ENCODE results near the gene SCLY.

Gene SCLY

DNA sequence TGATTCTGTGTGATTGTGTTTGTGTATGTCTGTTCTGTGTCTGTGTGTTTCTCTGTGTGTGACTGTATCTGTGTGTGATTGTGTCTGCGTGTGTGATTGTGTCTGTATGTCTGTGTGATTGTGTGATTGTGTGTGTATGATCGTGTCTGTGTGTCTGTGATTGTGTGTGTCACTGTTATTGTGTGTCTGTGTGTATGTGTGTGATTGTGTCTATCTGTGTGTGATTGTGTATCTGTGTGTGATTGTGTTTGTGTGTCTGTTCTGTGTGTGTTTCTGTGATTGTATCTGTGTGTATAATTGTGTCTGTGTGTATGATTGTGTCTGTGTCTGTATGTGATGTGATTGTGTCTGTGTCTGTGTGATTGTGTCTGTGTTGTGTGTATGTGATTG is 66.0 kb downstream of the SCLY start:
- no peak overlapping the region for H3K27ac ChIP-seq

DNA sequence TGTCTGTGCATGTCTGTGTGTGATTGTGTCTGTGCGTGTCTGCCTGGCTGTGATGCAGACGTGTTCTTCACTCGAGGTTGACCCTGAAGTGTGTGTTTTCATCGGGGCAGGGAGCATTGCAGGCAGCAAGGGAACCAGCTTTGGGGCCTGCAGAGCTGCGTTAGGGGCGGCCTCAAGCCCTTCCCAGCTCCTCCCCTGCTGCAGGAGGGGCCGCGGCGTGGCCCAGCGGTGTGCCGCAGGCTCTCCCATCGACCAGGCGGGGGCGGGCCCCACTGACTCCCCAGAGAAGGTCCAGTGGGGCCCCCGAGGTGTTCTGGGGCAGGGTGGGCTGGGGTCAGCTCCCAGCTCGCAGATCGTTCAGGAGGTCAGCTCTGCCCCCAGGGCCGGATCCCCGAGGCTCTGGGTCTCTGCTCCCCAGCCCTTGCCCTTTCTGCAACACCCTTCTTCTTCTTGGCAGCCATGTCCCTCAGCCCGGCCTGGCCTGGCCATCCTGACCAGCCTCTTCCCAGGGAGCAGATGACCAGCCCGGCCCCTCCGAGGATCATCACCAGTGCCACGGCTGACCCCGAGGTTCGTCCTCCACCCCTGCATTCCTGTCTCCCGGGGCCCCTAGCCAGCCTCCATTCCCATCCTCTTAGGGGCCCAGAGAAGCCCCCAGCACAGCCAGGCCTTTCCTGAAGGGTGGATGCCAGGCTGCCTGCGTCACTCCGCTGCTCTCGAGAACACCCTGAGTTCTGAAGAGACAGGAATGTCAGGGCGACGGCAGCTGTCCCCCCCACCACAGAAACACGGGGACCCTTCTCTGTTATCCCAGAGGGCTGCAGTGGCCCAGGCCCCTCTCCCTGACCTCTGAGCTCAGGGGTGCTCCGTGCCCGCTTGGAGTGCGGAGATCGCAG is 66.6 kb downstream of the SCLY start:
- TF ChIP-seq, protein P1, sequence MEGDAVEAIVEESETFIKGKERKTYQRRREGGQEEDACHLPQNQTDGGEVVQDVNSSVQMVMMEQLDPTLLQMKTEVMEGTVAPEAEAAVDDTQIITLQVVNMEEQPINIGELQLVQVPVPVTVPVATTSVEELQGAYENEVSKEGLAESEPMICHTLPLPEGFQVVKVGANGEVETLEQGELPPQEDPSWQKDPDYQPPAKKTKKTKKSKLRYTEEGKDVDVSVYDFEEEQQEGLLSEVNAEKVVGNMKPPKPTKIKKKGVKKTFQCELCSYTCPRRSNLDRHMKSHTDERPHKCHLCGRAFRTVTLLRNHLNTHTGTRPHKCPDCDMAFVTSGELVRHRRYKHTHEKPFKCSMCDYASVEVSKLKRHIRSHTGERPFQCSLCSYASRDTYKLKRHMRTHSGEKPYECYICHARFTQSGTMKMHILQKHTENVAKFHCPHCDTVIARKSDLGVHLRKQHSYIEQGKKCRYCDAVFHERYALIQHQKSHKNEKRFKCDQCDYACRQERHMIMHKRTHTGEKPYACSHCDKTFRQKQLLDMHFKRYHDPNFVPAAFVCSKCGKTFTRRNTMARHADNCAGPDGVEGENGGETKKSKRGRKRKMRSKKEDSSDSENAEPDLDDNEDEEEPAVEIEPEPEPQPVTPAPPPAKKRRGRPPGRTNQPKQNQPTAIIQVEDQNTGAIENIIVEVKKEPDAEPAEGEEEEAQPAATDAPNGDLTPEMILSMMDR (IDR thresholded peaks at IDR 0.05): no peak
- no peak for TF ChIP-seq ZFX (IDR thresholded peaks at IDR 0.05; ENCODE audit: borderline replicate concordance)
- H3K27ac ChIP-seq: no peak overlapping the region

More for the DNA sequence above, 66.0 kb downstream of the SCLY start:
- TF ChIP-seq, protein P1 (IDR thresholded peaks at IDR 0.05): no peak
- TF ChIP-seq ZFX (IDR thresholded peaks at IDR 0.05; ENCODE audit: borderline replicate concordance): no peak

DNA sequence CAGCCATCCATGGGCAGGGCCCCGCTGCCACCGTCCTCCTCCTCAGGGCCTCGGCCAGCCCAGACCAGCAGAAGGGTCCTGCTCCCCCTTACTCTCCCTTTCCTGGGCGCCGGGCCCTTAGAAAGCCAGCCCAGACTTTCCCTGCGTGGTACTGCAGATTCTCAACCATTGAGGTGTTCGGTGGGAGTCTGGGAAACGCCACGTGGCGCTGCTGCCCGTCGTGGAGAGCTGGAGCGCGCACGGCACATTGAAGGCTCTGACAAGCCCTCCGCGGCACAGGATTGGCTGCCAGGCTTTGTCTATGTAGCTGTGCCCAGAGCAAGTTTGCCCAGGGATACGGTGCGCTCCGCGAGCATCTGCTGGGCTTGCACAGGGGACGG is 67.2 kb downstream of the SCLY start:
- no peak for TF ChIP-seq ZFX (IDR thresholded peaks at IDR 0.05; ENCODE audit: borderline replicate concordance)
- TF ChIP-seq, protein P1 (IDR thresholded peaks at IDR 0.05): no peak
- H3K27ac ChIP-seq: no peak overlapping the region

DNA sequence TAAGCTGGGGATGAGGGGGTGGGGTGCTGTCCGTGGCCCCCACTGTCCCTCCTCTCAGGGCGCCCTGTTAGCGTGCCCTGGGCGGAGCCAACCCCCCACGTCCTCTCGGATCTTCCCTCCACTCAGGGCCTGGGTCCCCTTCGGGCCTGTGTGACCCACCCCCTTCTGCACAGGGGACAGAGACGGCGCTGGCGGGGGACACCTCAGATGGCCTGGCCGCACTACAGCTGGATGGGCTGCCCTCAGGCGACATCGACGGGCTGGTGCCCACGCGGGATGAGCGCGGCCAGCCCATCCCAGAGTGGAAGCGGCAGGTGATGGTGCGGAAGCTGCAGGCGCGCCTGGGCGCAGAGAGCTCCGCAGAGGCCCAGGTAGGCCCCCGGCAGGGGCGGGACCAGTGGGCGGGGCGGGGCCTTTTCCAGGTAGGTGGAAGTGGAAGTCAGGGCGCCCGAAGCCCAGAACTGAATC is 67.8 kb downstream of the SCLY start:
- H3K27ac ChIP-seq: no peak overlapping the region
- no peak for TF ChIP-seq ZFX (IDR thresholded peaks at IDR 0.05; ENCODE audit: borderline replicate concordance)
- TF ChIP-seq, protein P1 (IDR thresholded peaks at IDR 0.05): no peak

DNA sequence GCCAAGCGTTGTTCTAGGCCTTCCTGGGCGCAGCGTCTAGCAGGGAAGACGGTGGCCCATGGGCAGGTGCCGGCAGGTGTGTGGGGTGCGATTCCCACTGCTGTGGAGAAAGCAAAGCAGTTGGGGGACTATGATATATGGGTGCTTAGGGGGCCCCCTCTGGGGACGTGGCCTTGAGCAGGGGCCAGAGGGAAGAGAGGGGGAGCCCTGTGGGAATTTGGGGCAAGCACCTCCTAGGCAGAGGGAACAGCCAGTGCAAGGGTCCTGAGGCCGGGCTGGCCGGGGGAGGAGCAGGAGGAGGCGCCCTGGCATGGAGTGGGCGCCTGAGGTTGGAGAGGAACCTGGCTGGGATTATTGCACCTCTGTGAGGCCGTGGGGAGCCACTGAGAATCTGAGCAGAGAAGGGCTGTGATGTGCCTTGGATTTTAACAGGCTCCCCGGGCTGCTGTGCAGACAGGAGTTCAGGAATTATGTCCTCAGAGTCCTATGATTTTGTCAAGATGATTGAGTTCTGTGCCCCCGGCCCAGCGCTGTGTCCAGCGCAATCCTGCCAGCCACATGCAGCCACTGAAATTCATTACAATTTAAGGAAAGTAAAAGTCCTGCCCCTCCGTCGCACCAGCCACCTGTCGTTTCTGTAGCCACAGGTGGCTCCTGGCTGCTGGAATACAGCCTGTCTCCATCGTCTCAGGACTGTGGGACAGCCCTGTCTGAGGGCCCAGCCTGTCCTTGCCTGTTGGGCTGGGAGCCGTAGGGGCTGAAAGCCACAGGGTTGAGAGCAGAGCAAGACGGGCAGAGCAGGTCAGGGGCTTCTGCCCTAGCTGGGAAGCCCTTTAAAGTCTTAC is 68.6 kb downstream of the SCLY start:
- H3K27ac ChIP-seq: no peak overlapping the region
- TF ChIP-seq, protein P1 (IDR thresholded peaks at IDR 0.05): no peak
- no peak for TF ChIP-seq ZFX (IDR thresholded peaks at IDR 0.05; ENCODE audit: borderline replicate concordance)

DNA sequence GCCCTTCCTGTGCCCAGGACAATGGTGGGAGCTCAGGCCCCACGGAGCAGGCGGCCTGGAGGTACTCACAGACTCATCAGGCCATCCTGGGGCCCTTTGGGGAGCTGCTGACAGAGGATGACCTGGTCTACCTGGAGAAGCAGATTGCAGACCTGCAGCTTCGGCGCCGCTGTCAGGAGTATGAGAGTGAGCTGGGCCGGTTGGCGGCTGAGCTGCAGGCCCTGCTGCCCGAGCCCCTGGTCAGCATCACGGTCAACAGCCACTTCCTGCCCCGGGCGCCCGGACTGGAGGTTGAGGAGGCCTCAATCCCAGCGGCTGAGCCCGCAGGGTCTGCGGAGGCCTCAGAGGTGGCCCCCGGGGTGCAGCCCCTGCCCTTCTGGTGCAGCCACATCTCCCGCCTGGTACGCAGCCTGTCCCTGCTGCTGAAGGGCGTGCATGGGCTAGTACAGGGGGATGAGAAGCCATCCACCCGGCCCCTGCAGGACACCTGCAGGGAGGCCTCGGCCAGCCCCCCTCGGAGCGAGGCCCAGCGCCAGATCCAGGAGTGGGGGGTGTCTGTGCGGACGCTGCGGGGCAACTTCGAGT is 69.4 kb downstream of the SCLY start:
- TF ChIP-seq, protein P1 (IDR thresholded peaks at IDR 0.05): no peak
- TF ChIP-seq ZFX (IDR thresholded peaks at IDR 0.05; ENCODE audit: borderline replicate concordance): no peak
- no peak overlapping the region for H3K27ac ChIP-seq
